Psoas muscle (tissue), 8 donors: Measurements from ENCODE around the gene SDE2. TPM values are rescaled to one million over a fixed set of nuclear protein-coding genes. Genes with fewer than 3 reads are reported as not detected.

Experiments
- ATAC-seq, 4 donors: fragments of 200-7000 bp; cut with Tn5 transposase; one replicate each; pipeline ENCODE4 v1.9.1; 2020; ENCODE audit warnings: moderate library complexity in 3 of 4, mild to moderate bottlenecking in 2 of 4
- DNase-seq, 2 donors: peaks; one replicate each; pipeline ENCODE4 v3.0.0-alpha.2; 2020
- H3K27ac ChIP-seq: fragments of 200-600 bp; one replicate; pipeline ENCODE4 v1.8.0; 2022
- H3K27me3 ChIP-seq, 3 donors: fragments of 200-600 bp in 1 of 3; one replicate each; pipeline versions ENCODE4 v1.6.1 to v1.8.0; 2013 to 2022; ENCODE audit warnings: low read length in 2 of 3, mild to moderate bottlenecking in 2 of 3, moderate library complexity in 1 of 3; ENCODE audit not compliant: insufficient read depth in 3 of 3
- H3K36me3 ChIP-seq, 2 donors: fragments of 200-600 bp in 1 of 2; one replicate each; pipeline versions ENCODE4 v1.6.1 to v1.8.0; 2013 to 2022; ENCODE audit warnings: low read depth in 1 of 2, mild to moderate bottlenecking in 1 of 2, moderate library complexity in 1 of 2; ENCODE audit not compliant: insufficient read depth in 1 of 2
- H3K4me1 ChIP-seq: fragments of 200-600 bp; one replicate; pipeline ENCODE4 v1.8.0; 2022
- H3K4me3 ChIP-seq: fragments of 200-600 bp; one replicate; pipeline ENCODE4 v1.8.0; 2022; ENCODE audit warnings: mild to moderate bottlenecking
- H3K9me3 ChIP-seq: fragments of 200-600 bp; one replicate; pipeline ENCODE4 v1.8.0; 2022
- WGBS, 3 donors: extraction: QIAGEN DNeasy Blood & Tissue Kit; methylation state at CpG; one replicate each; pipeline versions ENCODE4 v1.1.6 to v1.1.7; 2013; 5-methylcytosine and 5-hydroxymethylcytosine counted together
- intact Hi-C, 2 donors: fragments of 100-400 bp; cut with DNase I; formaldehyde crosslinking; loops; one replicate each; pipeline versions ENCODE4 v1.11.0 to v1.14.2; 2022
- polyA plus RNA-seq, 3 donors: library from polyadenylated mRNA; stranded (reverse); fragments of 200-250 nt; gene quantifications; one replicate each; pipeline ENCODE4 v1.2.3, GENCODE V29; 2013
- total RNA-seq, 4 donors: library from RNA; stranded (reverse); fragmentation: NEBNext Ultra II Directional in 2 of 4; extraction: Animal tissue kit (Norgen Biotek cat#: 25700) in 2 of 4; gene quantifications; one replicate each; pipeline versions ENCODE4 v1.2.1 to v1.2.4, GENCODE V29; 2021 to 2023
- TF ChIP-seq, protein P1 (sequence below): fragments of 200-600 bp; IDR thresholded peaks from one replicate; pipeline ENCODE4 v1.8.0; 2022; ENCODE audit warnings: antibody characterized with exemption
- donor health status: healthy with polysubstance abuse.
- donor health status: DM: no; HTN: no; CAD: no; lungs with moderate emphysema.
- donor health status: Bipolar disorder and iron deficiency.
- donor health status: healthy.
- donor health status: DM: yes; HTN: yes; CAD: no.
- donor health status: DM: no; HTN: no; CAD: no.
- donor health status: DM: no; HTN: no; CAD: no.
- donor health status: DM: yes; HTN: yes; CAD: no.

SDE2 gene
- total and polyA plus RNA-seq, 7 donors = 8.1 to 27.7 (median 19.5) TPM

DNA sequence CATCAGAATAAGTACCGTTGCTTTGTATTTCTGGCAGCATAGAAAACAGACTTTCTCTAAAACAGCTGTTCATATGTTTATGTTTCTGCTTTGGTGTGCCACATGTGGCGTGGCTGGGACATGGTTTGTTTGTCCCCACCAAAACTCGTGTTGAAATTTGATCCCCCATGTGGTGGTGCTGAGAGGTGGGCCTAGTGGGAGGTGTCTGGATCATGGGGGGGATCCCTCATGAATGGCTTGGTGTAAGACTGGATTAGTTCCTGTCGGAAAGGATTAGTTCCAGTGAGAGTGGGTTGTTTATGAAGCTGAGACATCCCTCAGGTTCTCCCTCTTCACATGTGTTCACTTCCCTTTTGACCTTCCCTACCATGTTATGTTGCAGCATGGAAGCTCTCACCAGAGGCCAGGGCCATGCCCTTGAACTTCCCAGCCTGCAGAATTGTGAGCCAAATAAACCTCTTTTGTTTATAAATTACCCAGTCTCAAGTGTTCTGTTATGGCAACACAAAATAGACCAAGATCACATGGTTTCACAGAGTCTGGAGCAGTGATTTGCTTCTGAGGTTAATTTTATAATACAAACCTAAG is 45.5 kb upstream of the SDE2 start:
- Histone ChIP-seq H3K36me3 (no peaks in the 10 kb centered on the region), H3K4me3 (no peak overlapping the region), H3K27ac (no peak overlapping the region), H3K4me1 (no peaks in the 10 kb centered on the region), H3K9me3 (no peaks in the 10 kb centered on the region), H3K27me3 (peaks cover 0 to 2% (median 0%) of the 10 kb centered on the region in 3 donors)
- ATAC-seq (no peak), DNase-seq (no peak)
- intact Hi-C loops = no loop called here
- TF ChIP-seq, protein P1, sequence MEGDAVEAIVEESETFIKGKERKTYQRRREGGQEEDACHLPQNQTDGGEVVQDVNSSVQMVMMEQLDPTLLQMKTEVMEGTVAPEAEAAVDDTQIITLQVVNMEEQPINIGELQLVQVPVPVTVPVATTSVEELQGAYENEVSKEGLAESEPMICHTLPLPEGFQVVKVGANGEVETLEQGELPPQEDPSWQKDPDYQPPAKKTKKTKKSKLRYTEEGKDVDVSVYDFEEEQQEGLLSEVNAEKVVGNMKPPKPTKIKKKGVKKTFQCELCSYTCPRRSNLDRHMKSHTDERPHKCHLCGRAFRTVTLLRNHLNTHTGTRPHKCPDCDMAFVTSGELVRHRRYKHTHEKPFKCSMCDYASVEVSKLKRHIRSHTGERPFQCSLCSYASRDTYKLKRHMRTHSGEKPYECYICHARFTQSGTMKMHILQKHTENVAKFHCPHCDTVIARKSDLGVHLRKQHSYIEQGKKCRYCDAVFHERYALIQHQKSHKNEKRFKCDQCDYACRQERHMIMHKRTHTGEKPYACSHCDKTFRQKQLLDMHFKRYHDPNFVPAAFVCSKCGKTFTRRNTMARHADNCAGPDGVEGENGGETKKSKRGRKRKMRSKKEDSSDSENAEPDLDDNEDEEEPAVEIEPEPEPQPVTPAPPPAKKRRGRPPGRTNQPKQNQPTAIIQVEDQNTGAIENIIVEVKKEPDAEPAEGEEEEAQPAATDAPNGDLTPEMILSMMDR = no peak
- 61 to 68% (median 67%) methylated on average over 4 of the region's 4 CpGs for WGBS, 3 donors

DNA sequence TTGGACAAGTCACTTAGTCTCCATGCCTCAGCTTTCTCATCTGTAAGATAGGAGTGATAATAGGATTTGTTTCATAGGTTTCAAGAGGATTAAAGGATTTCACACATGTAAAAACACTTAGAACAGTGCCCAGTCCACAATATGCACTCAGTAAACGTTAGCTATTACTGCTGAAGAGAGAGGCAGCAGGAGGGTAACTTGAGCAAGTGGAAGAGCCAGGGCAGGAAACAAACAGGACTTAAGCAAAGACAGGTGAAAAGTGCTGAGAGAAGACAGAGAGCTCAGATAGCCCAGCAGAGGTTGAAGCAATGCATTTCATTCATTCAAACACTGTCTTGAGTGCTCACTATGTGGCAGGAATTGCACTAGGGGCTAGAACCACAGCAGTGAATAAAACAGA is 42.3 kb upstream of the SDE2 start:
- H3K4me3 ChIP-seq = no peak overlapping the region
- ATAC-seq (no peak), DNase-seq (no peak)
- intact Hi-C loops = no loop called here
- peaks cover 0 to 2% (median 0%) of the 10 kb centered on the region in 3 donors for H3K27me3 ChIP-seq
- no peaks in the 10 kb centered on the region for H3K9me3 ChIP-seq
- no peaks in the 10 kb centered on the region for H3K4me1 ChIP-seq
- H3K36me3 ChIP-seq = no peaks in the 10 kb centered on the region
- 18 to 34% (median 28%) methylated on average over 1 of the region's 1 CpG for WGBS, 3 donors
- TF ChIP-seq, protein P1 = no peak
- no peak overlapping the region for H3K27ac ChIP-seq

DNA sequence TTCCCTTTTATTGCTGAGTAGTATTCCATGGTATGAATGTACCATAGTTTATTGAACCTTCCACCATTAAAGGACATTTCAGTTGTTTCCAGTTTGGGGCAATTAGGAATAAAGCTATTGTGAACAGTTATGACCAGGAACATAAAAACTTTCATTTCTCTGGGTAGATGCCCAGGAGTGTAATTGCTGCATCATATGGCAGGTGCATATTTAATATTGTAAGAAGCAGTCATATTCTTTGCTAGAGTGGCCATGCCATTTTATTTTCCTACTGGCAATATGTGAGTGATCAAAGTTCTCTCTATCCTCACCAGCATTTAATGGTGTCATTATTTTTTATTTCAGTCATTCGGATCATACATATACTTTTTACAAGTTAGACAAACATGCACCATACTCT is 39.5 kb upstream of the SDE2 start:
- Histone ChIP-seq H3K27me3 (peaks cover 0 to 2% (median 0%) of the 10 kb centered on the region in 3 donors), H3K9me3 (no peaks in the 10 kb centered on the region), H3K4me3 (no peak overlapping the region), H3K4me1 (no peaks in the 10 kb centered on the region), H3K36me3 (no peaks in the 10 kb centered on the region), H3K27ac (no peak overlapping the region)
- ATAC-seq (no peak), DNase-seq (no peak)
- TF ChIP-seq, protein P1 = no peak
- intact Hi-C loops = no loop called here
- WGBS, 3 donors = 97 to 100% (median 100%) methylated on average over 1 of the region's 1 CpG

DNA sequence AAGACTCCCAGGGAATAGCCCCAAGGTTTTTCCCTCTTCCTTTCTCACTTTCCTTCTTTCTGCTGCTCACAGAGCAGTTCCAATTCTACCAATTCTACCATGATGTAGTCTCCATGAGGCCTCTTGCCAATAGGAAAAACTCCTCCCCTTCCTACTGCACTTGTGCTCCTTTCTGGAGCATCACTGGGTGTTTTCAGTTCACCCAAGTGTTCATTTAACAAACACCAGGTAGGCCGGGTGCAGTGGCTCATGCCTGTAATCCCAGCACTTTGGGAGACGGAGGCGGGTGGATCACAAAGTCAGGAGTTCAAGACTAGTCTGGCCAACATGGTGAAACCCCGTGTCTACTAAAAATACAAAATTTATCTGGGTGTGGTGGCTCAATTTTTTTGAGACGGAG is 36.8 kb upstream of the SDE2 start:
- ATAC-seq (no peak), DNase-seq (no peak)
- no peak overlapping the region for H3K4me3 ChIP-seq
- no peaks in the 10 kb centered on the region for H3K9me3 ChIP-seq
- intact Hi-C loops = no loop called here
- WGBS, 3 donors = 95 to 96% (median 95%) methylated on average over 5 of the region's 5 CpGs
- H3K27ac ChIP-seq = no peak overlapping the region
- H3K36me3 ChIP-seq = no peaks in the 10 kb centered on the region
- TF ChIP-seq, protein P1 = no peak
- H3K4me1 ChIP-seq = no peaks in the 10 kb centered on the region
- H3K27me3 ChIP-seq = peaks cover 0 to 2% (median 0%) of the 10 kb centered on the region in 3 donors

DNA sequence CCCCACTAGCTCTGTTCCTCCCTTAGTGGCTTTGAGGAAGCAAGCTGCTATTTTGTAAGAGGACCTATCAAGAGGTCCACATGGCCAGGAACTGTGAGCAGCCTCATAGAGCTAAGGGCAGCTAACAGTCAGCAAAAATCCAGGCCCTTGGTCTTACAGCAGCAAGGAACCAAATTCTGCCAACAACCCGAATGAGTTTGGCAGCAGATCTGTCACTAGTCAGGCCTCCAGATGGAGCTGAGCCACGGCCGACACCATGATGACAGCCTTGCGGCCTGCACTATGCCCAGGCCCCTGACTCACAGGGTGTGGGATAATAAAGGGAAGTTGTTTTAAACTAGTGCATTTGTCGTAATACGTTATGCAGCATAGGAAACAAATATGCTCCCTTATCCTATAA is 35.3 kb upstream of the SDE2 start:
- peak overlapping the region; percentile 44 for H3K27ac ChIP-seq
- intact Hi-C loops = no loop called here
- no peaks in the 10 kb centered on the region for H3K36me3 ChIP-seq
- no peak overlapping the region for H3K4me3 ChIP-seq
- no peaks in the 10 kb centered on the region for H3K4me1 ChIP-seq
- TF ChIP-seq, protein P1 = no peak
- DNase-seq (peak; percentile 84 to 87), ATAC-seq (peak; percentile 79 to 90 (median 84))
- H3K9me3 ChIP-seq = no peaks in the 10 kb centered on the region
- no peaks in the 10 kb centered on the region for H3K27me3 ChIP-seq
- WGBS, 3 donors = 38 to 59% (median 42%) methylated on average over 6 of the region's 6 CpGs
